K562 (cell line): ENCODE measurements around the gene ANXA1. TPM values are rescaled to one million over a fixed set of nuclear protein-coding genes. Genes with fewer than 3 reads are reported as not detected.
A peak's percentile ranks its signal among the peaks of the same experiment; 100 is the strongest.

Source experiments
- ARHGAP35 ChIP-seq: fragments of 450-650 bp; IDR thresholded peaks from 2 replicates; pipeline ENCODE4 v1.6.1; 2018; ENCODE audit not compliant: partially characterized antibody
- ARID3A ChIP-seq: IDR thresholded peaks from 2 replicates; pipeline ENCODE4 v1.6.1; 2012; ENCODE audit warnings: low read depth, low read length, improper control_type of control experiment, borderline replicate concordance
- ARID3B ChIP-seq: fragments of 250-450 bp; sonication (Bioruptor Pico); IDR thresholded peaks from 2 replicates; pipeline ENCODE4 v1.4.0; 2020; ENCODE audit warnings: borderline replicate concordance
- ATF1 ChIP-seq, 2 experiments: fragments of 450-650 bp in 1 of 2; IDR thresholded peaks; 2 replicates each; pipeline ENCODE4 v1.6.1; 2016; ENCODE audit warnings: missing compliant biosample characterization in 1 of 2, missing genetic modification characterization in 1 of 2
- ATF7 ChIP-seq: fragments of 450-650 bp; IDR thresholded peaks from 2 replicates; pipeline ENCODE4 v1.7.1; 2014; ENCODE audit warnings: mild to moderate bottlenecking, moderate library complexity
- ETS2 ChIP-seq: IDR thresholded peaks from 2 replicates; pipeline ENCODE4 v1.6.1; 2016; ENCODE audit warnings: borderline replicate concordance, missing genetic modification characterization, mild to moderate bottlenecking, moderate library complexity, missing compliant biosample characterization; ENCODE audit not compliant: poor library complexity, severe bottlenecking
- FOXA3 ChIP-seq, 2 experiments: fragments of 450-650 bp in 1 of 2; sonication (generic) in 1 of 2; formaldehyde crosslinking; IDR thresholded peaks in 1 of 2; conservative IDR thresholded peaks in 1 of 2; 2 replicates each; pipeline versions ENCODE4 v1.4.0 to v1.8.0; 2020 to 2022; ENCODE audit warnings: mild to moderate bottlenecking in 2 of 2, missing genetic modification reagents in 1 of 2
- FOXJ2 ChIP-seq: fragments of 200-800 bp; sonication (Bioruptor generic); IDR thresholded peaks from 2 replicates; pipeline ENCODE4 v1.6.1; 2016; ENCODE audit warnings: missing genetic modification characterization, missing compliant biosample characterization
- GATAD2B ChIP-seq: fragments of 450-650 bp; IDR thresholded peaks from 2 replicates; pipeline ENCODE4 v1.6.1; 2017; ENCODE audit warnings: mild to moderate bottlenecking, borderline replicate concordance
- MAFK ChIP-seq: IDR thresholded peaks from 2 replicates; pipeline ENCODE4 v1.6.1; 2011; ENCODE audit warnings: low read length, improper control_type of control experiment
- NBN ChIP-seq: fragments of 450-650 bp; IDR thresholded peaks from 2 replicates; pipeline ENCODE4 v1.6.1; 2016; ENCODE audit warnings: low read depth, mild to moderate bottlenecking
- NR1H2 ChIP-seq: sonication (generic); formaldehyde crosslinking; IDR thresholded peaks from 2 replicates; pipeline ENCODE4 v1.4.0; 2020; ENCODE audit warnings: mild to moderate bottlenecking, missing genetic modification reagents
- POLR2H ChIP-seq: IDR thresholded peaks from 2 replicates; pipeline ENCODE4 v1.6.1; 2016; ENCODE audit warnings: missing genetic modification characterization, low read depth, mild to moderate bottlenecking, control low read depth, missing compliant biosample characterization, moderate library complexity
- RFX1 ChIP-seq: fragments of 450-650 bp; IDR thresholded peaks from 2 replicates; pipeline ENCODE4 v1.6.1; 2016; ENCODE audit warnings: mild to moderate bottlenecking, moderate library complexity
- SAP30 ChIP-seq: fragments of 200-600 bp; sonication (generic); IDR thresholded peaks from 2 replicates; pipeline ENCODE4 v1.6.1; 2012; ENCODE audit warnings: borderline replicate concordance, low read depth, mild to moderate bottlenecking, moderate library complexity, low read length, control low read depth, inconsistent platforms; ENCODE audit not compliant: insufficient read depth, poor library complexity, severe bottlenecking
- SIN3B ChIP-seq: fragments of 450-650 bp; IDR thresholded peaks from 2 replicates; pipeline ENCODE4 v1.6.1; 2017; ENCODE audit warnings: low read depth, mild to moderate bottlenecking, moderate library complexity
- SRSF3 ChIP-seq: fragments of 200-400 bp; formaldehyde crosslinking; IDR thresholded peaks from 2 replicates; pipeline ENCODE4 v1.6.1; 2016; ENCODE audit warnings: mild to moderate bottlenecking, low read length, moderate library complexity; ENCODE audit not compliant: insufficient read depth
- TCF3 ChIP-seq: sonication (generic); formaldehyde crosslinking; IDR thresholded peaks from 2 replicates; pipeline ENCODE4 v1.4.0; 2020; ENCODE audit warnings: mild to moderate bottlenecking, missing genetic modification reagents
- VEZF1 ChIP-seq: fragments of 200-800 bp; sonication (Bioruptor generic); IDR thresholded peaks from 2 replicates; pipeline ENCODE4 v1.6.1; 2017; ENCODE audit warnings: missing genetic modification characterization, missing compliant biosample characterization
- ZNF282 ChIP-seq: sonication (generic); formaldehyde crosslinking; IDR thresholded peaks from 2 replicates; pipeline ENCODE4 v1.8.1; 2023; ENCODE audit warnings: missing genetic modification reagents
- ZNF76 ChIP-seq: fragments of 250-450 bp; sonication (Bioruptor Pico); IDR thresholded peaks from 2 replicates; pipeline ENCODE4 v1.4.0; 2020; ENCODE audit warnings: mild to moderate bottlenecking, moderate library complexity, borderline replicate concordance
- polyA plus RNA-seq, 8 experiments: library from polyadenylated mRNA; depleted of rRNA in 4 of 8; stranded (reverse) in 5 of 8; unstranded in 3 of 8; fragments of >200 nt; fragmentation: Nextera tagmentation in 2 of 8; fragmentation: Illumina TruSeq in 1 of 8; extraction: Ambion mirVana in 2 of 8; extraction: Trizol in 1 of 8; gene quantifications; 2 replicates each; pipeline versions ENCODE4 v1.2.1 to v1.2.3, GENCODE V29; 2011 to 2014; ENCODE audit warnings: inconsistent platforms in 1 of 8, missing spikeins in 1 of 8
- total RNA-seq, 7 experiments: library from RNA; depleted of rRNA in 6 of 7; stranded (reverse); fragments of >200 nt in 6 of 7; fragmentation: Illumina TruSeq in 2 of 7; extraction: Trizol in 2 of 7; gene quantifications; 2 replicates each; pipeline versions ENCODE4 v1.2.1 to v1.2.3, GENCODE V29; 2011 to 2021; ENCODE audit warnings: low replicate concordance in 1 of 7

The ANXA1 gene
- total and polyA plus RNA-seq, 9 of the 15 experiments (the other 6 are each of a cell fraction or from before 2014, with no cell fraction given), result 406 to 1,298 (median 620) TPM

- TF ChIP-seq SRSF3 (no peak), GATAD2B (no peak), ZNF282 (CRISPR knock-in tag) (no peak), FOXA3 (CRISPR knock-in tag; conservative IDR thresholded peaks at IDR 0.05 in 1 of 2, IDR thresholded peaks at IDR 0.05 in 1 of 2) (peak in 1 of 2 experiments; percentile 28; a peak in 1 of 4 replicates), ETS2 (tag) (no peak), FOXJ2 (tag) (peak; percentile 54; the same call in 1 of the 2 replicates), ARID3B (CRISPR knock-in tag) (no peak), NBN (no peak), ARID3A (no peak), ZNF76 (0 out of 2 replicates have a peak, but pooled peaks have one; percentile 20), SIN3B (no peak), SAP30 (no peak), POLR2H (tag) (no peak), ATF1 (CRISPR knock-in tag; IDR thresholded peaks at IDR 0.05) (no peak), ATF1 (tag; IDR thresholded peaks at IDR 0.05) (peak; percentile 49), MAFK (peak; percentile 72), RFX1 (no peak), ARHGAP35 (no peak), VEZF1 (peak; percentile 28; the same call in 1 of the 2 replicates), ATF7 (peak; percentile 38; the same call in 1 of the 2 replicates), NR1H2 (no peak), TCF3 (CRISPR knock-in tag) (peak; percentile 65)
Measured at GRCh38 chr9:73146111-73146815, 5.4 kb upstream of the ANXA1 start (continued).
